K562 (cell line): Measurements from ENCODE around the gene PTTG1IP. TPM values are rescaled to one million over a fixed set of nuclear protein-coding genes. Genes with fewer than 3 reads are reported as not detected.
A peak's percentile ranks its signal among the peaks of the same experiment; 100 is the strongest.

Experiments
- ATAC-seq: fragments of 200-7000 bp; cut with Tn5 transposase; 3 replicates; pipeline ENCODE4 v1.9.1; 2020; ENCODE audit warnings: moderate library complexity
- BruUV-seq: library from RNA; stranded (reverse); fragments of 400-500 nt; replicated peaks from 2 replicates; lab custom pipeline; 2021; lab: Mats Ljungman, UMichigan
- CTCF ChIA-PET: fragments of 300-600 bp; formaldehyde crosslinking; extraction: SDS; loops from one replicate; lab custom pipeline; 2021; ENCODE audit warnings: low intra/inter-chr PET ratio; lab: Yijun Ruan, JAX
- POLR2A ChIA-PET: fragments of 300-600, 350-650 bp; sonication (Branson Sonifier 250); formaldehyde crosslinking; extraction: SDS; loops from one replicate; lab custom pipeline; 2021; ENCODE audit warnings: antibody characterized with exemption, inconsistent platforms; lab: Yijun Ruan, JAX
- DNase-seq, 4 experiments: peaks; one replicate each; pipeline versions ENCODE4 v3.0.0 to v3.0.0-alpha.2; 2011 to 2018; ENCODE audit warnings: low spot score in 3 of 4, mixed read lengths in 3 of 4; ENCODE audit errors: extremely low read depth in 1 of 4
- FAIRE-seq: peaks from 2 replicates; lab custom pipeline; 2011; peaks lifted over from hg19 to GRCh38; lab: Jason Lieb, UNC
- H2AFZ ChIP-seq: 2 replicates; pipeline ENCODE4 v1.6.0; 2011; ENCODE audit warnings: low read depth, low read length, control low read depth, inconsistent platforms
- H3K27ac ChIP-seq: fragments of 200-600 bp; 3 replicates; pipeline ENCODE4 v1.8.0; 2011; ENCODE audit warnings: low read depth, mild to moderate bottlenecking, control low read depth, inconsistent platforms, low read length, moderate library complexity, mixed read lengths; ENCODE audit errors: extremely low read depth
- H3K27me3 ChIP-seq, 2 experiments: fragments of 300-600 bp in 1 of 2; 2 replicates in 1 of 2; 3 replicates in 1 of 2; pipeline versions ENCODE4 v1.6.0 to v1.8.0; 2011; ENCODE audit warnings: inconsistent platforms in 2 of 2, low read length in 2 of 2, mild to moderate bottlenecking in 1 of 2, mixed read lengths in 1 of 2, moderate library complexity in 1 of 2; ENCODE audit not compliant: control insufficient read depth in 2 of 2, insufficient read depth in 2 of 2
- H3K36me3 ChIP-seq: fragments of 300-600 bp; 3 replicates; pipeline ENCODE4 v1.8.0; 2011; ENCODE audit warnings: mild to moderate bottlenecking, low read length, inconsistent platforms; ENCODE audit not compliant: control insufficient read depth, insufficient read depth
- H3K4me1 ChIP-seq, 2 experiments: fragments of 200-600 bp in 1 of 2; replicated peaks in 1 of 2; 2 replicates in 1 of 2; 3 replicates in 1 of 2; pipeline versions ENCODE4 v1.5.1 to v1.8.0; 2011; ENCODE audit warnings: inconsistent platforms in 2 of 2, low read length in 2 of 2, mild to moderate bottlenecking in 1 of 2, mixed read lengths in 1 of 2, moderate library complexity in 1 of 2; ENCODE audit not compliant: control insufficient read depth in 2 of 2, insufficient read depth in 2 of 2
- H3K4me2 ChIP-seq: 2 replicates; pipeline ENCODE4 v1.6.1; 2011; ENCODE audit warnings: low read length, control low read depth, inconsistent platforms, mixed read lengths; ENCODE audit not compliant: insufficient read depth
- H3K4me3 ChIP-seq: fragments of 200-600 bp; sonication (generic), shearing (Covaris generic); 2 replicates; pipeline ENCODE4 v1.5.1; 2016; ENCODE audit warnings: control low read depth, inconsistent platforms
- H3K79me2 ChIP-seq: fragments of 200-600 bp; 3 replicates; pipeline ENCODE4 v1.8.0; 2011; ENCODE audit warnings: low read length, inconsistent platforms; ENCODE audit not compliant: control insufficient read depth, insufficient read depth
- H3K9ac ChIP-seq, 2 experiments: 2 replicates each; pipeline versions ENCODE4 v1.6.0 to v1.6.1; 2011; ENCODE audit warnings: low read depth in 2 of 2, low read length in 2 of 2, control low read depth in 1 of 2, inconsistent platforms in 1 of 2, mild to moderate bottlenecking in 1 of 2, mixed read lengths in 1 of 2; ENCODE audit not compliant: insufficient read depth in 1 of 2
- H3K9me1 ChIP-seq: one replicate; pipeline ENCODE4 v1.6.0; 2011; ENCODE audit warnings: inconsistent platforms, mild to moderate bottlenecking, low read length, moderate library complexity; ENCODE audit not compliant: control insufficient read depth, insufficient read depth
- H3K9me3 ChIP-seq: replicated peaks from 2 replicates; pipeline ENCODE4 v1.5.1; 2011; ENCODE audit warnings: low read depth, low read length, inconsistent platforms; ENCODE audit not compliant: control insufficient read depth, insufficient read depth
- H4K20me1 ChIP-seq: replicated peaks from 2 replicates; pipeline ENCODE4 v1.6.1; 2011; ENCODE audit warnings: low read length, inconsistent platforms, mixed read lengths; ENCODE audit not compliant: control insufficient read depth, insufficient read depth
- ZBTB33 ChIP-seq: sonication (generic); formaldehyde crosslinking; IDR thresholded peaks from 2 replicates; pipeline ENCODE4 v1.8.1; 2023; ENCODE audit warnings: mild to moderate bottlenecking, missing genetic modification reagents
- ZNF277 ChIP-seq: fragments of 250-450 bp; sonication (Bioruptor Pico); IDR thresholded peaks from 2 replicates; pipeline ENCODE4 v1.8.0; 2022; ENCODE audit warnings: inconsistent platforms, mild to moderate bottlenecking, moderate library complexity, borderline replicate concordance
- WGBS: fragments of 100-300 bp; shearing (Covaris generic); methylation state at CpG from one replicate; pipeline ENCODE4 v1.1.6; 2016; ENCODE audit warnings: low coverage, mixed read lengths; ENCODE audit not compliant: insufficient coverage; ENCODE audit errors: missing lambda C conversion rate; 5-methylcytosine and 5-hydroxymethylcytosine counted together
- in situ Hi-C: fragments of 300-500 bp; cut with MboI; formaldehyde crosslinking; loops from 4 replicates; pipeline ENCODE4 v1.15.0; 2018; ENCODE audit warnings: inconsistent platforms, mixed read lengths
- intact Hi-C: fragments of 100-400 bp; cut with micrococcal nuclease; formaldehyde crosslinking; loops from 2 replicates; pipeline ENCODE4 v1.14.2; 2022
- polyA plus RNA-seq, 8 experiments: library from polyadenylated mRNA; depleted of rRNA in 4 of 8; stranded (reverse) in 5 of 8; unstranded in 3 of 8; fragments of >200 nt; fragmentation: Nextera tagmentation in 2 of 8; fragmentation: Illumina TruSeq in 1 of 8; extraction: Ambion mirVana in 2 of 8; extraction: Trizol in 1 of 8; gene quantifications; 2 replicates each; pipeline versions ENCODE4 v1.2.1 to v1.2.3, GENCODE V29; 2011 to 2014; ENCODE audit warnings: inconsistent platforms in 1 of 8, missing spikeins in 1 of 8
- total RNA-seq, 7 experiments: library from RNA; depleted of rRNA in 6 of 7; stranded (reverse); fragments of >200 nt in 6 of 7; fragmentation: Illumina TruSeq in 2 of 7; extraction: Trizol in 2 of 7; gene quantifications; 2 replicates each; pipeline versions ENCODE4 v1.2.1 to v1.2.3, GENCODE V29; 2011 to 2021; ENCODE audit warnings: low replicate concordance in 1 of 7

The PTTG1IP gene
- total and polyA plus RNA-seq, 9 of the 15 experiments (the other 6 are each of a cell fraction or from before 2014, with no cell fraction given) = 5.0 to 99.3 (median 82.4) TPM

GRCh38 chr21:44908908-44909307 lies 35.4 kb upstream of the PTTG1IP start:
- POLR2A ChIA-PET = interaction anchor here (0.6 to 1.9 kb wide), 2 partner anchors 8 to 229 kb away, joined by 3 to 7 read pairs; no protein-coding TSS in a partner anchor
- H3K27me3 ChIP-seq = peaks cover 33 to 59% of the 10 kb centered on the region in 2 experiments
- H3K79me2 ChIP-seq = no peaks in the 10 kb centered on the region
- H3K4me2 ChIP-seq = no peak overlapping the region
- 36% methylated on average over 21 of the region's 21 CpGs for WGBS
- H3K4me3 ChIP-seq = no peak overlapping the region
- H3K9ac ChIP-seq = no peak overlapping the region
- no peaks in the 10 kb centered on the region; the same call in none of the 2 replicates for H4K20me1 ChIP-seq
- peaks cover 9 to 71% of the 10 kb centered on the region in 2 experiments; a peak in 3 of 5 replicates for H3K4me1 ChIP-seq
- CTCF ChIA-PET = interaction anchor here (1.0 to 1.1 kb wide), 2 partner anchors 105 to 109 kb away, joined by 3 read pairs; no protein-coding TSS in a partner anchor
- no peak overlapping the region for H2AFZ ChIP-seq
- BruUV-seq = no TSS peak
- H3K36me3 ChIP-seq = no peaks in the 10 kb centered on the region
- intact Hi-C loops (no loop called here), in situ Hi-C loops (no loop called here)
- no peak overlapping the region for H3K27ac ChIP-seq
- ATAC-seq (no peak), FAIRE-seq (no peak), DNase-seq (no peak)
- H3K9me1 ChIP-seq = no peaks in the 10 kb centered on the region
- TF ChIP-seq ZNF277 (CRISPR knock-in tag) (no peak), ZBTB33 (CRISPR knock-in tag) (peak; percentile 62)
- H3K9me3 ChIP-seq = no peaks in the 10 kb centered on the region; the same call in 1 of the 2 replicates
